Central memory CD4-positive, alpha-beta T cell (primary cell): Measurements from ENCODE around the gene CCK.
A peak's percentile ranks its signal among the peaks of the same experiment; 100 is the strongest.

ENCODE experiments used
- DNase-seq: peaks from one replicate; pipeline ENCODE4 v3.0.0; 2022

The CCK gene

GRCh38 chr3:42267878-42268277 lies 1.9 kb upstream of the CCK start:
- no peak for DNase-seq

DNA sequence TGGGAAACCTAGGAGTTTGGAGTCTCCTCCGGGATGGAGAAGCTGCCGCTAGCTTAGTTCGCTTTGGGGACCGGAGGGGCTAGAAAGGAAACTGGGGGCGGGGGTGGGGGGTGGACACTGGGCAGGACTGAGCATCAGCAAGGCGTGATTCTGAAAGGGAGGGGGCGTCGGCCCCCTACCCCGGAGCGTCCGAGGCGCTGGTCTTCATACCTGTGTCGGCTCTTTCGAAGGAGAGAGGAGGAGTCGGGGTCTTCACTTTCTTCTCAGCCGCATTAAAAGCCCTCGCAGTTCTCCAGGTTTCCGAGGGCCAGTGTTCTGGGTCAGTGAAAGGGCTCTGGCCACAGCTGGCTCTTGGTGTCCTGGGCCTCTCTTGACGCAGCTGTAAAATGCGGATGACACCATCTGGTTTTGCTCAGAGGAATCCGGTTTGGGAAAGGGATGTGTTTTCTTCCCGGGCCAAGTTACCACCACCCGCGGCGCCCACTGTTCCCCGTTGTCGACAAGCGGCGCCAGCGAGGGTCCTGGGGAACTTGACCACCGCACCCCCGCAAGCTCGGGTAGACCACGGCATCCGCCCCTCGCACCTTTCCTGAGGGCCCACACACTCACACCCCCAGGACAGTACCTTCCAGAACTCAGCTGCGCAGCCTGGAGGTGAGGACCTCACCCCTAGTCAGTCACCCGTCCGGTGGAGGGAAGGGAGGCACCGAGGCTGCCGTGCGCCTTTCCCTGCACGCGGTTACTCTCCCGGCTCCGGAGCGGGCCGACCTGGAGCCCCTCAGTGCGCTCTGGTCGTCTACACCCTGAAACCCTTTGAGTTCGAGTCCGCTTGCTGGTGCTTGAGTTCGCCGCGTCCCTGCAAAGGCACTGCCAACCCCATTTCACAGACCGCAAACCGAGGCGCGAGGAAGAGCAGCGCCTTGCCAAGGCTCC lies 660 bp downstream of the CCK start:
- DNase-seq: no peak

DNA sequence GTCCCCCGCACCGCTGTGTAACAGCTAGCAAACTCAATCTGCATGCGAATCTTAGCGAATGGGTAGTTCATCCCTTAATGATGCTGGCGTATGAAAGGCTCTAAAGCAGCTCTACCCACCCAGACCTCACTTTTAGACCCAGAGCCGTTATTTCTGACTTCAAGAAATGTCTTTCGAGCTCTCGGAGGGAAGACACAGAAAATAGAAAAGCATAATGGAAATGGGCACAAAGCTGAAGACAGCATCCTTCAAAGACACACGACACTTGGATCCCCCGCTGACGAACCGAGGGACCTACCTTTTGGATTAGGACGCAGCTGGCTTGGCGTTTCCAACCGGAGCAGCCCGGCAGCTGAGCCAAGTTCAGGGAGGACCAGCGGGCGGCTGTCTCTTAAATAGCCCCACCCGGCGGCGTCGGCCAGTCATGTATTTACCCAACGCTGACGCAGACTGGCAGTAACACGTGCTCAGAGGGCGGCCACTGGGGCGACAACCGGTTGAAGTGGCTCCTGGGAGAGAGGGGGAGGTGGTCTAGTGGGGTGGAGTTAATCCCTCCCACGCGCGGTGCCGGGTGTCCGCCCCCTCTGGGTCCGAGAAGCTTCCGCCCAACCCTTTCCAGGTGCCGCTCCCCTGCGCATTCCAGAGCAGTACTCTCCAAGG lies 1.5 kb downstream of the CCK start:
- no peak for DNase-seq

DNA sequence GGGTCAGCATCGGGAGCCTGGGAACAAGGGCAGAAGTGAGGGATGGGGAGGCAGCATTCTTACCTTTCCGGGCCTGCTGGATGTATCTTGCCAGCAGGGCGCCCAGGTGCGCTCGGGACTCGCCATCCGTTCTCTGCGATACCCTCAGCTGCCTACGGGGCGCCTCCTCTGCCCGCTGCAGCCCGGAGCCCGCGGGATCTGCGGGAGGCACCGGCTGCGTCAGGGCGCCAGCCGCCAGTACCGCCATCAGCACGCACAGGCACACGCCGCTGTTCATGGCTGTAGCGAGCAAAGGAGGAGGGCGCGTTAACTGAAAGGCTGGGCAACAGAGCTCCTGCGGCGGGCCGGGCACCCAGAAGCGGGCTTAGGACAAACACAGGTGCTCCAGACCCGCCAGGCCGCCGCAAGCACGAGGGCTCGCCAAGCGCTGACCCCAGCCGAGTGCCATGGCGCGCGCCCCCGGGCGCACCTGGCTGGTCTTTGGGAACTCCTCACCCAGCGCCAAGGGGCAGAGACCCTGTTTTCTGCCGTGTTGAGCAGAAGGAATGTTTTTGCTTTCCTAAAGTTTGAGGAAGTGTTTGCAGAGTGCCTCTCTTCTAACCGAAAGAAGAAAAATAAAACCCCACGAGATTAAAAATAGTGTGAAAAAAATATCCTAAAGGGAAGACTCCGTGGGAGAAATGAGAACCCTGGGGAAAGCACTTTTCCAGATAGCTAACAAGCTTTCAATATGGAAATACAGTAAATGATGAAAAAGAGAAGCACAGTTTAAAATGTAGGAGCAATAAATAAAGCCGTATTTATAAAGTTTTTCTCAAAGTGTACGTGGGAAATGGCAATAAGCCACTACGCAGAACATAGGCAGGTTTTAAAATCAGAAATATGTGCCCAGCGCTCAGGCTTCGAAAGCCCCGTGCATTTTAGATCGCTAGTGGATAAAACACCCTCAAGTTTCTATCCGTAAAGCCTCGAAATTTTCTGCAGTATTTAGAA lies 2.3 kb downstream of the CCK start:
- DNase-seq: no peak

- DNase-seq: no peak
These were observed 3.5 kb downstream of the CCK start for GRCh38 chr3:42262525-42262924.

DNA sequence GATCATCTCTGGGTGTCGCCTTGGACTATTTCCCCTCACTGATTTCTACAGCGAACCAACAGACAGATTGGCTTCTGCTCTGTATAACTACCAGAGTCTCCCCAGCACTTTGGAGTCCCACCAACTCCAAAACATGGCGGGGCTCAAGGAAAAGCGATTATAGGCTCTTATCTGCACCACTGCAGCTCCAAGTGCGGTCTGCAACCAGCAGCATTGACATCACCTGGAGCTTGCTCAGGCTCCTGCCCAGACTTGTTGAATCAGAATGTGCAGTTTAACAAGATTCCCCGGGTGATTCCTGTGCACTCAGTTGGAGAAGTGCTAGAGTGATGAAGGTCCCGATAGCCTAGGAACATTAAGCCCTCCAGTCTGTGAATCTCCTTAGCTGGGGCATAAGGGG lies 9.0 kb downstream of the CCK start:
- no peak for DNase-seq

- DNase-seq: no peak
These were observed 9.7 kb downstream of the CCK start for GRCh38 chr3:42256135-42256819.

GRCh38 chr3:42254566-42254965 lies 11.4 kb downstream of the CCK start:
- DNase-seq: no peak

DNA sequence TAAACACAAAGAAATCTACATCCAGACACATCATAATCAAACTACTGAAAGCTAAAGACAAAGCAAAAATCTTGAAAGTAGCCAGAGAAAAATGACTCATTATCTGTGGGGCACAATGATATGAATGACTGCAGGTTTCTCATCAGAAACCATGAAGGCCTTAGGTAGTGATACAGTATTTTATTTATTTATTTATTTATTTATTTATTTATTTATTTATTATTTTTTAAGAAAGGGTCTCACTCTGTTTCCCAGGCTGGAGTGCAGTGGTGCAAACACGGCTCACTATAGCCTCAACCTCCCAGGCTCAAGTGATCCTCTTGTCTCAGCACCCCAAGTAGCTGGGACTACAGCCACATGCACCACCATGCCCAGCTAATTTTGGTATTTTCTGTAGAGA lies 15.2 kb downstream of the CCK start:
- DNase-seq: no peak

DNA sequence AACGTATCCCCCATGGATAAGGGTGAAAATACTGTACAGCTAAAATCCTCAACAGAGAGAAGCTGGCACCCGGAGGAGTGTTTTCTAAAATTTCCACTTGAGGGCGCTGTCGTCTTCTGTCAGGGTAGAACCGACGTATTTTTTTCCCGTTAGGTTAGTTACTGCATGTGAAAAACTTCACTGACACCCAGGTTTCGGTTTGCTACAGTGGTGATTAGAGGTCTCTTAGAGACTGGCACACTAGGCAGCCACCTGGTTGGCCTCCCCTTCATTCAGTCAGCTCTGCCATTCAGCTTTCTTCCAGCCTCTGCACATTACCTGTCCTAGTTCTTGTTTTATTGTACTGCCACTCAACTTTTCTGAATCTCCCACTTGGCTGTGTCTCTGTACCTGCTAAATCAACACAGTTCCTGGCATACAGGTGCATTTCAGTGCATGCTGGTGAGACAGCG lies 18.4 kb downstream of the CCK start:
- peak; percentile 41 for DNase-seq

- no peak for DNase-seq
These were observed 19.9 kb downstream of the CCK start for GRCh38 chr3:42246091-42246490.

GRCh38 chr3:42236611-42237010 lies 29.4 kb downstream of the CCK start:
- no peak for DNase-seq

DNA sequence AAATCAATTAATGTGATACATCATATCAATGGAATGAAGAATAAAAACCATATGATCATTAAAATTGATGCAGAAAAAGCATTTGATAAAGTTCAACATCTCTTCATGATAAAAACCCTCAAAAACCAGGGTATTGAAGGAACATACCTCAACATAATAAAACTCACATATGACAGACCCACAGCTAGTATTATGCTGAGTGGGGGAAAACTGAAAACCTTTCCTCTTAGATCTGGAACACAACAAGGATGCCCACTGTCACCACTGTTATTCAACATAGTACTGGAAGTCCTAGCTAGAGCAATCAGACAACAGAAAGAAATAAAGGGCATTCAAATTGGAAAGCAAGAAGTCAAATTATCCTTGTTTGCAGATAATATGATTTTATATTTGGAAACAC lies 30.5 kb downstream of the CCK start:
- no peak for DNase-seq

- no peak for DNase-seq
These were observed 35.1 kb downstream of the CCK start for GRCh38 chr3:42230860-42231259.

DNA sequence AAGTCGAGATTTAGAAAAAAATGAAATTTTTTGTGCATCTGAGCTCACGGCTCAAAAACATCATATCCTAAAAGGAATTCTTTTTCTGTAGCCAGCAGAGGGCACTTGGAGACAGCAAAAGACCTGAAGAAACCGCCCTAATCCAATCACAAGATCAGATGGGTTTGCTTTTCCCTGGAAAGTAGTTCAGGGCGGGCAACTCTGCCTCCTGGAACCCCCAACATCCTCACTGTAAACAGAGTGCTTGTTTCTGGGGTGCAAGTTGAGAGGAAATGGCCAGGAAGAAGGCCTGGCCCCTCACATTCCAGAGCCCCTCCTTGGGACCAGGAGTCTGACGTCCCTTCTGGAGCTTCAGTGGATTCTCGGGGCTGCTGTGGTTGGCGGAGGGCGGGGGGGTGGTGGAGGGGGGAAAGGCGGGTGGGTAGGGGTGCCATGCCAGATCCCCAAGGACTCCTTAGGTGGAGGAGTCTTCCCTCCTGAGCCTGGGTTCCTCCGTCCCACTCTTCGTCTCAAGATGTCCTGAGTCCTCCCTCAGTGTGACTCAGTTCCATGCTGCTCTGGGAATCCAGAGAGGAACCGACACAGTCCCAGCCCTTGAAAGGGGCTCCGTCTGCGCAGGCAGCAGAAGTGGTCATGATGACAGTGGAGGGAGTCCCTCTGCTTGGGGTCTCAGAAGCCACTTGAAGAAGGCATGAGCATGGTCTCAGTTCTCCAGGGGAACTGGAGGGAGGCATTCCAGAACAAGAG lies 35.9 kb downstream of the CCK start:
- no peak for DNase-seq

DNA sequence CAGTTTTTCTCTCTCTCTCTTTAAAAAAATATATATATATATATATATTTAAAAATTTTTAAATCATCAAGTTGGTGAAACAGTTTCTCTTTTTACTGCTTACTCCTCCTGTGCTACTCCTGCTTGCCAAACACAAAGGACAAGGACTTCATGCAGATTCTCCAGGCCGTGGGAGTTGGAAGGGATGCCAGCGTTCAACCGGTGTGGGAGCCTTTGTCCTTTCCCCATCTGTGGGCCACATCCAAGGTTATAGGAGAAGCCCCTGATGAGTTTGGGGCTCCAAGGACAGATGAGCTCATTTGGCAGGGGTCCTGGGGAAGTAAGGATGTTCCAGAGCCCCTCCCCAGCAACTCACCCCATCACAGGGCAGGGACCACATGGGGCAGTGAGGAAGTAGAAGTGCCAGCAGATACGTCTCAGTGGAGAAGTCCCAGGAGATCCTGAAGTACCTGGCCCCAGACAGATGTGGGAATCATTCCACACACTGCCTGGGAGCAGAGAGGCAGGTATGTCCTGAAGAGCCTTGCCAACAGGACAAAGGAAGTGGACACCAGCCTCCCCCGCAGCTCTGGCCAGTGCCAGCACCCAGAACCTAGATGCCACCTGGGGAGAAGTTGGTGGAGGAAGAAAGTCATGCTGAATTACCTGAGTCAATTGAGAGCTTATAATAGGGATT lies 36.6 kb downstream of the CCK start:
- no peak for DNase-seq

- DNase-seq: no peak
These were observed 37.2 kb downstream of the CCK start for GRCh38 chr3:42228796-42229195.

- DNase-seq: no peak
These were observed 39.2 kb downstream of the CCK start for GRCh38 chr3:42226470-42227425.

DNA sequence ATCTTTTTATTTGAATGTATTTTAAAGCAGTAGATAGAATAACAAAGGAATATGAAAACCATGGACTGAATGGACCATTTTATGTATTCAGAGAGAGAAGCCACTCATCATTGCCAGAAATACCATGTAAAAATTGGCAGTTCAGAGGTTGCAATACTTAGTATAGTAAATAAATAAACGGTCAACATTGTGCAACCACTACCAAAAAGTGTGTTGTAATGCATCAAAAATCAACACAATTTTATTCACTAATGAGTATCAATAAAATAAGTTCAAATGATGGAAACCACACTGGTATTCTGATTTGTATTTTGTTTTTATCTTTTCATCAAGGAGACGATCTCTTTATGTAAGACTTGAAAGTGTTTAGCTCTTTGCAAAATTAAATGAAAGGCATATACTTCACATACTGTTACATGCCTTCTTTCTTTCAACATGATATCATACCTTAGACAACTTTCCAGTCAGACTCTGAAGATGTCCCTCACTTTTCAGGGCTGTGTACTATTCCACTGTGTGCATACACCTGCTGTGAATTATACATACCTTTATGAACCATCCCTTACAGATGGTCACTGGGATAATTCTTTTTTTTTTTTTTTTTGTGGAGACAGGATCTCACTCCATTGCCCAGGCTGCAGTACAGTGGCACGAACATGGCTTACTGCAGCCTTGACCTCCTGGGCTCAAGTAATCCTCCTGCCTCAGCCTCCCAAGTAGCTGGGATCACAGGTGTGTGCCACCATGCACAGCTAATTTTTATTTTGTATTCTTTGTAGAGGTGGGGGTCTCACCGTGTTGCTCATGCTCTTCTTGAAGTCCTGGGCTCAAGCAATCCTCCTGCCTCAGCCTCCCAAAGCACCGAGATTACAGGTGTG lies 40.3 kb downstream of the CCK start:
- DNase-seq: no peak
